SU-DHL-6 (cell line): Measurements from ENCODE around the gene TRIM32.

ENCODE experiments used
- H2AFZ ChIP-seq: fragments of 200-600 bp; sonication (generic); 2 replicates; pipeline ENCODE4 v1.6.1; 2014; ENCODE audit warnings: low read depth, mild to moderate bottlenecking, moderate library complexity, mixed read lengths, antibody characterized with exemption, low read length; ENCODE audit not compliant: severe bottlenecking
- H3F3A ChIP-seq: fragments of 200-600 bp; shearing (Covaris generic); 2 replicates; pipeline ENCODE4 v1.6.0; 2016; ENCODE audit warnings: antibody characterized with exemption, mild to moderate bottlenecking; ENCODE audit not compliant: insufficient read depth
- H3K27ac ChIP-seq: fragments of 200-600 bp; sonication (generic); 2 replicates; pipeline ENCODE4 v1.5.1; 2016; ENCODE audit warnings: low read depth, mild to moderate bottlenecking, low read length, moderate library complexity, mixed read lengths
- H3K27me3 ChIP-seq: fragments of 200-600 bp; sonication (generic), shearing (Covaris generic); 2 replicates; pipeline ENCODE4 v1.6.0; 2014; ENCODE audit warnings: mild to moderate bottlenecking, low read length
- H3K36me3 ChIP-seq: fragments of 200-600 bp; sonication (generic); 2 replicates; pipeline ENCODE4 v1.6.1; 2014; ENCODE audit warnings: mild to moderate bottlenecking, low read length, mixed read lengths
- H3K4me2 ChIP-seq: fragments of 300-600, 200-600 bp; shearing (Covaris generic), sonication (generic); 2 replicates; pipeline ENCODE4 v1.6.0; 2014; ENCODE audit warnings: low read length, low read depth, mild to moderate bottlenecking; ENCODE audit not compliant: poor library complexity, severe bottlenecking
- H3K4me3 ChIP-seq: fragments of 200-600 bp; sonication (generic); 2 replicates; pipeline ENCODE4 v1.5.1; 2014; ENCODE audit warnings: antibody characterized with exemption, low read length, mild to moderate bottlenecking, mixed read lengths; ENCODE audit not compliant: insufficient read depth, poor library complexity, severe bottlenecking
- H3K79me2 ChIP-seq: fragments of 200-600 bp; sonication (generic); 2 replicates; pipeline ENCODE4 v1.6.1; 2014; ENCODE audit warnings: mild to moderate bottlenecking, low read length, moderate library complexity; ENCODE audit not compliant: insufficient read depth
- H3K9ac ChIP-seq: fragments of 200-600 bp; sonication (generic); 2 replicates; pipeline ENCODE4 v1.7.0; 2014; ENCODE audit warnings: mild to moderate bottlenecking, low read length
- H3K9me2 ChIP-seq: fragments of 200-600 bp; sonication (generic); replicated peaks from 2 replicates; pipeline ENCODE4 v1.6.1; 2014; ENCODE audit warnings: low read length; ENCODE audit not compliant: insufficient read depth
- H3K9me3 ChIP-seq: fragments of 200-600 bp; sonication (generic); 2 replicates; pipeline ENCODE4 v1.6.1; 2014; ENCODE audit warnings: low read length, mixed read lengths; ENCODE audit not compliant: insufficient read depth
- H4K20me1 ChIP-seq: fragments of 200-600 bp; sonication (generic); 2 replicates; pipeline ENCODE4 v1.6.1; 2014; ENCODE audit warnings: low read depth, mild to moderate bottlenecking, antibody characterized with exemption, low read length, moderate library complexity, mixed read lengths
- CTCF ChIP-seq: fragments of 200-600 bp; sonication (generic); IDR thresholded peaks from one replicate; pipeline ENCODE4 v1.5.1; 2017; ENCODE audit warnings: antibody characterized with exemption, mild to moderate bottlenecking, low read length, moderate library complexity; ENCODE audit not compliant: insufficient read depth, poor library complexity, severe bottlenecking
- EZH2phosphoT487 ChIP-seq: fragments of 200-600 bp; sonication (generic), shearing (Covaris generic); conservative IDR thresholded peaks from 2 replicates; pipeline ENCODE4 v1.6.1; 2018; ENCODE audit warnings: mild to moderate bottlenecking, antibody characterized with exemption, low read length, moderate library complexity, mixed read lengths

The TRIM32 gene

DNA sequence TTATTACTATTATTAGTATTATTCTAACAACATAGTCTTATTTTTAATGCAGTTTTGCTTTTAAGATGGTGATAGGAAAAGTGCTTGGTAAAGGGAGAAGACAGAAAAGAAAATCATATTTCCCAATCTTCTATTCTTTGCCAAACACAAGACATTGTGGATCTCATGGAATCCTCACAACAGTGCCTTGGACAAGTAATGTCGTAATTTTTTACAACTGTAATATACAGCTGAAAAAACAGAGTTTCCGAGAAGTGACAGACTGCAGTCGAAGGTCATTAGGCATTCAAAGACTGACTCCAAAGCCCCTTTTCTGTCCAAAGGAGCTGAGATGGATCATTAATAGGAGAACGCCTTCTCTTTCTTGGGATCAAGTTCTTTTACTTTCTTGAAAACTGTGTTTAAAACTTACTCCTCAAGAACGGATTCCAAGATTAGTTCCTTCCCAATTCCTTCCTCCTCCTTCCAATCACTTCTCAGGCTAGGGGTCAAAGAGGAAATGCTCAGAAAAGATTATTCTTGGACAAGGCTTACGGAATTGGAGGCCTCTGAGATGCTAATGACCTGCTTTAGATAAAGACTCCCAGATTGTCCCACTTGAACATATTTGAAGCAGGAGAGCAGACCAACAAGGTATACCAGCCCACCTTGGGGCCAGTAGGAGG is 24.3 kb upstream of the TRIM32 start:
- Histone ChIP-seq H3K27me3 (no peaks in the 10 kb centered on the region), H4K20me1 (no peaks in the 10 kb centered on the region), H2AFZ (no peak overlapping the region), H3K27ac (no peak overlapping the region), H3K79me2 (no peaks in the 10 kb centered on the region), H3K9me2 (no peaks in the 10 kb centered on the region), H3F3A (no peaks in the 10 kb centered on the region), H3K4me2 (no peak overlapping the region), H3K4me3 (no peak overlapping the region), H3K9ac (no peak overlapping the region), H3K9me3 (no peaks in the 10 kb centered on the region), H3K36me3 (no peaks in the 10 kb centered on the region)
- TF ChIP-seq EZH2phosphoT487 (no peak), CTCF (no peak)

- H3K9ac ChIP-seq, result no peak overlapping the region
- no peaks in the 10 kb centered on the region for H3K9me2 ChIP-seq
- no peaks in the 10 kb centered on the region for H3K79me2 ChIP-seq
- H3K4me2 ChIP-seq, result no peak overlapping the region
- H4K20me1 ChIP-seq, result no peaks in the 10 kb centered on the region
- H3K27ac ChIP-seq, result no peak overlapping the region
- TF ChIP-seq EZH2phosphoT487 (no peak), CTCF (no peak)
- H3K36me3 ChIP-seq, result no peaks in the 10 kb centered on the region
- no peak overlapping the region for H2AFZ ChIP-seq
- no peaks in the 10 kb centered on the region for H3K27me3 ChIP-seq
- no peaks in the 10 kb centered on the region for H3F3A ChIP-seq
- H3K9me3 ChIP-seq, result no peaks in the 10 kb centered on the region
- no peak overlapping the region for H3K4me3 ChIP-seq
Observed at GRCh38 chr9:116663581-116663980, 23.5 kb upstream of the TRIM32 start.

GRCh38 chr9:116668970-116669695 is 18.0 kb upstream of the TRIM32 start:
- H3K4me3 ChIP-seq, result no peak overlapping the region

More at GRCh38 chr9:116668970-116669695, 18.0 kb upstream of the TRIM32 start:
- TF ChIP-seq EZH2phosphoT487 (no peak), CTCF (no peak)
- no peaks in the 10 kb centered on the region for H3K9me2 ChIP-seq
- no peak overlapping the region for H3K9ac ChIP-seq
- no peaks in the 10 kb centered on the region for H3F3A ChIP-seq
- no peak overlapping the region for H2AFZ ChIP-seq
- no peak overlapping the region for H3K27ac ChIP-seq
- H3K27me3 ChIP-seq, result no peaks in the 10 kb centered on the region
- no peaks in the 10 kb centered on the region for H3K79me2 ChIP-seq
- no peaks in the 10 kb centered on the region for H4K20me1 ChIP-seq
- H3K36me3 ChIP-seq, result no peaks in the 10 kb centered on the region
- H3K4me2 ChIP-seq, result no peak overlapping the region
- peaks cover 6% of the 10 kb centered on the region; the same call in 1 of the 2 replicates for H3K9me3 ChIP-seq
